HG03571 (cell line): Measurements from ENCODE around the gene MOCS2.
"Not testable (repeated sequence)": the region's sequence is repeated elsewhere in the genome, so short reads cannot be mapped to it uniquely, and the experiment has no call there.

Experiments
- ATAC-seq: cut with Tn5 transposase; IDR thresholded peaks from one replicate; pipeline ENCODE4 v1.9.1; 2021; ENCODE audit not compliant: unreplicated experiment

The MOCS2 gene

GRCh38 chr5:53109443-53110127 lies at the start of gene MOCS2:
TSS of gene MOCS2 (minus strand) at chr5:53109757. CDS start at chr5:53107174, 2,583 bp downstream.
- peak; percentile 95 for ATAC-seq

- no peak for ATAC-seq
These were observed 42.3 kb upstream of the MOCS2 start for GRCh38 chr5:53151713-53152458.

GRCh38 chr5:53133020-53133419 lies 23.5 kb upstream of the MOCS2 start:
- no peak for ATAC-seq

- ATAC-seq: no peak
These were observed 20.7 kb upstream of the MOCS2 start for GRCh38 chr5:53130266-53130665.

GRCh38 chr5:53128481-53128880 lies 18.9 kb upstream of the MOCS2 start:
- no peak for ATAC-seq

GRCh38 chr5:53127107-53127506 lies 17.6 kb upstream of the MOCS2 start:
- ATAC-seq: no peak

- ATAC-seq: no peak
These were observed 17.0 kb upstream of the MOCS2 start for GRCh38 chr5:53126521-53126920.

GRCh38 chr5:53123702-53124101 lies 14.1 kb upstream of the MOCS2 start:
- no peak for ATAC-seq

- ATAC-seq: no peak
These were observed 10.6 kb upstream of the MOCS2 start for GRCh38 chr5:53120165-53120564.

- no peak for ATAC-seq
These were observed 9.3 kb upstream of the MOCS2 start for GRCh38 chr5:53118879-53119278.

GRCh38 chr5:53116597-53116996 lies 7.0 kb upstream of the MOCS2 start:
- no peak for ATAC-seq

GRCh38 chr5:53114988-53115387 lies 5.4 kb upstream of the MOCS2 start:
- no peak for ATAC-seq

GRCh38 chr5:53113947-53114346 lies 4.4 kb upstream of the MOCS2 start:
- ATAC-seq: no peak

GRCh38 chr5:53112909-53113308 lies 3.4 kb upstream of the MOCS2 start:
- ATAC-seq: no peak

- not testable (repeated sequence) for ATAC-seq
These were observed 2.8 kb upstream of the MOCS2 start for GRCh38 chr5:53112307-53112706.

GRCh38 chr5:53111139-53111538 lies 1.6 kb upstream of the MOCS2 start:
- no peak for ATAC-seq

GRCh38 chr5:53110156-53110555 lies 599 bp upstream of the MOCS2 start:
- ATAC-seq: peak; percentile 5

- ATAC-seq: peak; percentile 17
These were observed 508 bp downstream of the MOCS2 start for GRCh38 chr5:53109056-53109442.

- no peak for ATAC-seq
These were observed 3.8 kb downstream of the MOCS2 start for GRCh38 chr5:53105611-53106300.

GRCh38 chr5:53100606-53101005 lies 9.0 kb downstream of the MOCS2 start:
- no peak for ATAC-seq

- no peak for ATAC-seq
These were observed 10.0 kb downstream of the MOCS2 start for GRCh38 chr5:53099546-53099945.

- ATAC-seq: peak; percentile 89
These were observed 13.5 kb downstream of the MOCS2 start for GRCh38 chr5:53095931-53096525.
